ENCODE data around the gene LEPR. TPM values are rescaled to one million over a fixed set of nuclear protein-coding genes. Genes with fewer than 3 reads are reported as not detected.

LEPR gene
- polyA plus RNA-seq, 1 donor (not counting 4 experiments of a cell fraction or from before 2014, with no cell fraction given), result 5.5 TPM

DNA sequence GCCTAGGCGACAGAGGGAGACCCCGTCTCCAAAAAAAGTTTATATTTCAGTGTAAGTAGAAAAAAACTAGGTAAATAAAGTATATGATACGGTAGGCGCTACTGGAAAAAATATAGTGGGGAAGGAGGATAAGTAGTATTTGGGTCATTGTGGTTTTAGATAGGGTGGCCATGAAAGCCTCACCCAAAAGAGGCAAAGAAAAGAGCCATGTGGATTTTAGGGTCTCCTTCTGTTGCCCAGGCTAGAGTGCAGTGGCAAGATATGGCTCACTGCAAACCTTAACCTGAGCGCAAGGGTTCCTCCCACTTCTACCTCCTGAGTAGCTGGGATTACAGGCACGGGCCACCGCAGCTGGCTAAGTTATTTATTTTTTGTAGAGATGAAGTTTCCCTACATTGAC lies 17.1 kb downstream of the LEPR start:
- TF ChIP-seq, protein P1, sequence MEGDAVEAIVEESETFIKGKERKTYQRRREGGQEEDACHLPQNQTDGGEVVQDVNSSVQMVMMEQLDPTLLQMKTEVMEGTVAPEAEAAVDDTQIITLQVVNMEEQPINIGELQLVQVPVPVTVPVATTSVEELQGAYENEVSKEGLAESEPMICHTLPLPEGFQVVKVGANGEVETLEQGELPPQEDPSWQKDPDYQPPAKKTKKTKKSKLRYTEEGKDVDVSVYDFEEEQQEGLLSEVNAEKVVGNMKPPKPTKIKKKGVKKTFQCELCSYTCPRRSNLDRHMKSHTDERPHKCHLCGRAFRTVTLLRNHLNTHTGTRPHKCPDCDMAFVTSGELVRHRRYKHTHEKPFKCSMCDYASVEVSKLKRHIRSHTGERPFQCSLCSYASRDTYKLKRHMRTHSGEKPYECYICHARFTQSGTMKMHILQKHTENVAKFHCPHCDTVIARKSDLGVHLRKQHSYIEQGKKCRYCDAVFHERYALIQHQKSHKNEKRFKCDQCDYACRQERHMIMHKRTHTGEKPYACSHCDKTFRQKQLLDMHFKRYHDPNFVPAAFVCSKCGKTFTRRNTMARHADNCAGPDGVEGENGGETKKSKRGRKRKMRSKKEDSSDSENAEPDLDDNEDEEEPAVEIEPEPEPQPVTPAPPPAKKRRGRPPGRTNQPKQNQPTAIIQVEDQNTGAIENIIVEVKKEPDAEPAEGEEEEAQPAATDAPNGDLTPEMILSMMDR (optimal IDR thresholded peaks at IDR 0.05 in 1 of 3, IDR thresholded peaks at IDR 0.05 in 1 of 3, conservative IDR thresholded peaks at IDR 0.05 in 1 of 3; ENCODE audit: extremely low read depth in 1 of 3, insufficient read depth in 2 of 3, low read length in 3 of 3), result no peak
- TF ChIP-seq EZH2 (IDR thresholded peaks at IDR 0.05; ENCODE audit: low read length), result no peak
- DNase-seq (ENCODE audit: low read depth, low spot score), result no peak
- H2AFZ ChIP-seq (ENCODE audit: control insufficient read depth, low read length), result no peak overlapping the region
- H3K9me1 ChIP-seq (ENCODE audit: control insufficient read depth, extremely low read depth, insufficient read depth, low read length), result no peaks in the 10 kb centered on the region
- peaks cover 5% of the 10 kb centered on the region for H3K79me2 ChIP-seq (ENCODE audit: control insufficient read depth, insufficient read depth, low read length)
- peaks cover 21% of the 10 kb centered on the region for H3K4me1 ChIP-seq (ENCODE audit: control insufficient read depth, extremely low read depth, insufficient read depth, low read length)
- no peak for FAIRE-seq
- no peaks in the 10 kb centered on the region for H3K9me3 ChIP-seq (ENCODE audit: control insufficient read depth, low read depth, low read length)
- H3K27ac ChIP-seq (ENCODE audit: control insufficient read depth, insufficient read depth, low read length), result no peak overlapping the region
- H3K4me3 ChIP-seq (ENCODE audit: control insufficient read depth in 2 of 3, extremely low read depth in 1 of 3, insufficient read depth in 2 of 3, low read depth in 1 of 3, low read length in 3 of 3), result no peak overlapping the region
- dilution Hi-C loops (cut with MboI; ENCODE audit: extremely low pct_ligation_motif_present, low sequenced_read_pairs), result no loop called here
- H3K9ac ChIP-seq (ENCODE audit: control insufficient read depth, extremely low read depth, insufficient read depth, low read length), result no peak overlapping the region
- no peaks in the 10 kb centered on the region for H4K20me1 ChIP-seq (ENCODE audit: control insufficient read depth, extremely low read depth, insufficient read depth, low read length)
- H3K36me3 ChIP-seq (ENCODE audit: control insufficient read depth in 2 of 2, extremely low read depth in 1 of 2, insufficient read depth in 2 of 2, low read length in 2 of 2), result no peaks in the 10 kb centered on the region
- no peak overlapping the region for H3K4me2 ChIP-seq (ENCODE audit: control insufficient read depth, extremely low read depth, insufficient read depth, low read depth, low read length)
- H3K27me3 ChIP-seq (ENCODE audit: control insufficient read depth, extremely low read depth, insufficient read depth, low read length), result no peaks in the 10 kb centered on the region

DNA sequence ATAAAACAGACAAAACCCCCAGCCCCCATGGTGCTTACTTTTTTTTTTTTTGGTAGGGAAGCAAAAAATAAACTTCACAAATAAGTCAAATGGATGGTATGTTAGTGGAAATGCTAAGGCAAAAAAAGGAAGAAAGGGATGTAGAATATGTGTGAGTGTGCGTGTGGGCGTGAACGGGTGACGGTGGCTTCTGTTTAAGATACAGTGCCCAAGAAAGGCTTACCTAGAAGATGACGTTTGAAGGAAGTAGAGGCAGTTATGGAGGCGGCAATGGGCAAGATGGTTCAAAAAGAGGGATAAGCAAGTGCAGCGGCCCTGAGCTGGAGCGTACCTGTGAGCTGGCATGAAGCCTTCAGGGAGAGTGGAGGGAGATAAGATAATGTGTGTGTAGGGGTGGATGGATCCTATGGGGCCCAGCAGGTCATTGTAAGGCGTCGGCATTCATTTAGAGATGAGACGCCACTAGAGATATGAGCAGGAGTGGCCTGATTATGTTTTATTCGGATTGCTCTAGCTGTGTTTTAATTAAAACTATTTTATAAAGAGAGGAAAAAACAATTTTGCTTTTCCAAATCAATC lies 19.9 kb downstream of the LEPR start:
- Histone ChIP-seq H3K9ac (ENCODE audit: control insufficient read depth, extremely low read depth, insufficient read depth, low read length) (no peak overlapping the region), H3K36me3 (ENCODE audit: control insufficient read depth in 2 of 2, extremely low read depth in 1 of 2, insufficient read depth in 2 of 2, low read length in 2 of 2) (no peaks in the 10 kb centered on the region), H3K79me2 (ENCODE audit: control insufficient read depth, insufficient read depth, low read length) (no peaks in the 10 kb centered on the region), H3K27ac (ENCODE audit: control insufficient read depth, insufficient read depth, low read length) (no peak overlapping the region), H3K4me1 (ENCODE audit: control insufficient read depth, extremely low read depth, insufficient read depth, low read length) (peaks cover 7% of the 10 kb centered on the region), H3K9me3 (ENCODE audit: control insufficient read depth, low read depth, low read length) (no peaks in the 10 kb centered on the region), H2AFZ (ENCODE audit: control insufficient read depth, low read length) (no peak overlapping the region), H3K27me3 (ENCODE audit: control insufficient read depth, extremely low read depth, insufficient read depth, low read length) (no peaks in the 10 kb centered on the region), H4K20me1 (ENCODE audit: control insufficient read depth, extremely low read depth, insufficient read depth, low read length) (no peaks in the 10 kb centered on the region), H3K4me3 (ENCODE audit: control insufficient read depth in 2 of 3, extremely low read depth in 1 of 3, insufficient read depth in 2 of 3, low read depth in 1 of 3, low read length in 3 of 3) (no peak overlapping the region), H3K9me1 (ENCODE audit: control insufficient read depth, extremely low read depth, insufficient read depth, low read length) (no peaks in the 10 kb centered on the region), H3K4me2 (ENCODE audit: control insufficient read depth, extremely low read depth, insufficient read depth, low read depth, low read length) (no peak overlapping the region)
- no peak for FAIRE-seq
- no peak for DNase-seq (ENCODE audit: low read depth, low spot score)
- TF ChIP-seq EZH2 (IDR thresholded peaks at IDR 0.05; ENCODE audit: low read length), result no peak
- TF ChIP-seq, protein P1 (optimal IDR thresholded peaks at IDR 0.05 in 1 of 3, IDR thresholded peaks at IDR 0.05 in 1 of 3, conservative IDR thresholded peaks at IDR 0.05 in 1 of 3; ENCODE audit: extremely low read depth in 1 of 3, insufficient read depth in 2 of 3, low read length in 3 of 3), result no peak
- dilution Hi-C loops (cut with MboI; ENCODE audit: extremely low pct_ligation_motif_present, low sequenced_read_pairs), result no loop called here

All from keratinocyte (primary cell).